HEK293T (cell line): ENCODE results near the gene FAM111A.

Source experiments
- CTCF ChIA-PET: fragments of 350-600 bp; formaldehyde crosslinking; extraction: SDS; loops from one replicate; lab custom pipeline; 2021; ENCODE audit warnings: antibody characterized with exemption, inconsistent platforms; lab: Yijun Ruan, JAX
- POLR2A ChIA-PET: fragments of 350-600 bp; formaldehyde crosslinking; extraction: SDS; loops from one replicate; lab custom pipeline; 2020; ENCODE audit warnings: antibody characterized with exemption, inconsistent platforms; lab: Yijun Ruan, JAX
- DNase-seq: peaks from one replicate; pipeline ENCODE4 v3.0.0; 2012; ENCODE audit warnings: mixed read lengths; ENCODE audit errors: extremely low spot score
- ARNT ChIP-seq: fragments of 450-650 bp; IDR thresholded peaks from 2 replicates; pipeline ENCODE4 v1.6.1; 2017; ENCODE audit warnings: mild to moderate bottlenecking
- BHLHE40 ChIP-seq: fragments of 450-650 bp; IDR thresholded peaks from 2 replicates; pipeline ENCODE4 v1.6.1; 2016; ENCODE audit warnings: mild to moderate bottlenecking, moderate library complexity, borderline replicate concordance
- CTBP1 ChIP-seq: fragments of 450-650 bp; IDR thresholded peaks from 2 replicates; pipeline ENCODE4 v1.6.1; 2016; ENCODE audit warnings: borderline replicate concordance
- ELF4 ChIP-seq: fragments of 450-650 bp; IDR thresholded peaks from 2 replicates; pipeline ENCODE4 v1.6.1; 2017; ENCODE audit warnings: antibody characterized with exemption
- FOXA1 ChIP-seq: fragments of 450-650 bp; IDR thresholded peaks from 2 replicates; pipeline ENCODE4 v1.6.1; 2016; ENCODE audit warnings: mild to moderate bottlenecking
- FOXK2 ChIP-seq: fragments of 450-650 bp; IDR thresholded peaks from 2 replicates; pipeline ENCODE4 v1.6.1; 2016; ENCODE audit warnings: mild to moderate bottlenecking
- FOXM1 ChIP-seq: fragments of 450-650 bp; IDR thresholded peaks from 2 replicates; pipeline ENCODE4 v1.6.1; 2017; ENCODE audit warnings: mild to moderate bottlenecking, borderline replicate concordance
- HDGF ChIP-seq: fragments of 450-650 bp; IDR thresholded peaks from 2 replicates; pipeline ENCODE4 v1.6.1; 2017; ENCODE audit warnings: antibody characterized with exemption, borderline replicate concordance
- L3MBTL2 ChIP-seq: fragments of 450-650 bp; conservative IDR thresholded peaks from 2 replicates; pipeline ENCODE4 v1.6.1; 2016; ENCODE audit warnings: mild to moderate bottlenecking
- LEF1 ChIP-seq: fragments of 450-650 bp; IDR thresholded peaks from 2 replicates; pipeline ENCODE4 v1.6.1; 2017; ENCODE audit warnings: mild to moderate bottlenecking, borderline replicate concordance
- NFRKB ChIP-seq: fragments of 450-650 bp; IDR thresholded peaks from 2 replicates; pipeline ENCODE4 v1.6.1; 2016; ENCODE audit warnings: mild to moderate bottlenecking, moderate library complexity
- PKNOX1 ChIP-seq: fragments of 450-650 bp; IDR thresholded peaks from 2 replicates; pipeline ENCODE4 v1.6.1; 2016
- SP1 ChIP-seq: fragments of 450-650 bp; IDR thresholded peaks from 2 replicates; pipeline ENCODE4 v1.6.1; 2017
- SUZ12 ChIP-seq: fragments of 450-650 bp; IDR thresholded peaks from 2 replicates; pipeline ENCODE4 v1.6.1; 2016; ENCODE audit warnings: mild to moderate bottlenecking
- TARDBP ChIP-seq: fragments of 450-650 bp; IDR thresholded peaks from 2 replicates; pipeline ENCODE4 v1.6.1; 2016
- ZNF384 ChIP-seq: fragments of 450-650 bp; IDR thresholded peaks from 2 replicates; pipeline ENCODE4 v1.6.1; 2016

Gene FAM111A

GRCh38 chr11:59154610-59155009, 12.0 kb downstream of the FAM111A start:
- TF ChIP-seq HDGF (no peak), SUZ12 (no peak), TARDBP (no peak), FOXM1 (no peak), PKNOX1 (no peak), ZNF384 (no peak), SP1 (no peak), L3MBTL2 (no peak), FOXK2 (no peak), FOXA1 (no peak), CTBP1 (no peak), ARNT (no peak), ELF4 (no peak), LEF1 (no peak), NFRKB (no peak), BHLHE40 (no peak)
- ChIA-PET CTCF (no interaction called here), POLR2A (no interaction called here)
- no peak for DNase-seq

- CTCF ChIA-PET: interaction anchor here (1.2 to 1.5 kb wide), 2 partner anchors 15 to 17 kb away, joined by 3 to 7 read pairs; partner anchors contain the start of gene FAM111A
- POLR2A ChIA-PET: no interaction called here
- TF ChIP-seq FOXK2: no peak
- no peak for TF ChIP-seq HDGF
- TF ChIP-seq PKNOX1: no peak
- TF ChIP-seq LEF1: no peak
- no peak for DNase-seq
These were observed 14.8 kb downstream of the FAM111A start for GRCh38 chr11:59157433-59157832.

GRCh38 chr11:59158206-59159068, 15.8 kb downstream of the FAM111A start:
- no peak for TF ChIP-seq TARDBP
- no peak for TF ChIP-seq FOXK2
- TF ChIP-seq FOXM1: no peak
- TF ChIP-seq PKNOX1: peak; percentile 84
- TF ChIP-seq LEF1: no peak
- TF ChIP-seq L3MBTL2: no peak
- TF ChIP-seq ZNF384: no peak
- CTCF ChIA-PET: interaction anchor here (0.7 to 1.5 kb wide), 12 partner anchors 8 to 581 kb away, joined by 3 to 10 read pairs (median 4); partner anchors contain the start of genes DTX4 and FAM111A
- POLR2A ChIA-PET: interaction anchor here (0.7 kb wide), 1 partner anchor 16 kb away, joined by 3 read pairs; the partner anchor contains the start of gene FAM111A

GRCh38 chr11:59164028-59164427, 21.4 kb downstream of the FAM111A start:
- CTCF ChIA-PET: no interaction called here
- TF ChIP-seq ZNF384 (no peak), PKNOX1 (no peak), SUZ12 (no peak), FOXA1 (no peak), SP1 (no peak), BHLHE40 (no peak), FOXM1 (no peak), CTBP1 (no peak), NFRKB (no peak), ARNT (no peak), HDGF (no peak), L3MBTL2 (no peak), TARDBP (no peak), LEF1 (no peak), ELF4 (no peak), FOXK2 (no peak)
- no peak for DNase-seq
- POLR2A ChIA-PET: no interaction called here

More at GRCh38 chr11:59158206-59159068, 15.8 kb downstream of the FAM111A start:
- peak; percentile 61 for DNase-seq

- ChIA-PET POLR2A (no interaction called here), CTCF (interaction anchor here (0.6 to 1.9 kb wide), 14 partner anchors 14 to 1642 kb away, joined by 3 to 13 read pairs (median 4); no protein-coding TSS in a partner anchor)
- peak; percentile 85 for DNase-seq
- peak; percentile 97 for TF ChIP-seq PKNOX1
- no peak for TF ChIP-seq NFRKB
- TF ChIP-seq L3MBTL2: peak; percentile 65
These were observed 29.1 kb downstream of the FAM111A start, which contains the start of gene DTX4 for GRCh38 chr11:59171508-59172322. Gene DTX4 (plus strand): TSS chr11:59172132. CDS start chr11:59172596, 464 bp downstream.
